GM12878 (cell line): ENCODE data around the gene GLS. TPM values are rescaled to one million over a fixed set of nuclear protein-coding genes. Genes with fewer than 3 reads are reported as not detected.
A peak's percentile ranks its signal among the peaks of the same experiment; 100 is the strongest.

ENCODE experiments used
- HCFC1 ChIP-seq: fragments of 150-350 bp; IDR thresholded peaks from 2 replicates; pipeline ENCODE4 v1.6.1; 2014; ENCODE audit warnings: low read length
- HDGF ChIP-seq: fragments of 450-650 bp; IDR thresholded peaks from 2 replicates; pipeline ENCODE4 v1.6.1; 2016; ENCODE audit warnings: antibody characterized with exemption
- JUND ChIP-seq: IDR thresholded peaks from 2 replicates; pipeline ENCODE4 v1.6.1; 2012; ENCODE audit warnings: low read depth, mild to moderate bottlenecking, low read length, improper control_type of control experiment, moderate library complexity
- MYB ChIP-seq: fragments of 150-350 bp; IDR thresholded peaks from 2 replicates; pipeline ENCODE4 v1.6.1; 2014; ENCODE audit warnings: mild to moderate bottlenecking, low read depth, low read length, borderline replicate concordance
- NKRF ChIP-seq: fragments of 450-650 bp; conservative IDR thresholded peaks from 2 replicates; pipeline ENCODE4 v1.6.1; 2017; ENCODE audit warnings: mild to moderate bottlenecking, moderate library complexity
- PBX3 ChIP-seq: IDR thresholded peaks from 2 replicates; pipeline ENCODE4 v1.6.1; 2011; ENCODE audit warnings: mild to moderate bottlenecking, low read depth, low read length, moderate library complexity; ENCODE audit not compliant: insufficient replicate concordance
- PRDM15 ChIP-seq: fragments of 450-650 bp; formaldehyde crosslinking; IDR thresholded peaks from 2 replicates; pipeline ENCODE4 v1.4.0; 2020; ENCODE audit warnings: mild to moderate bottlenecking, moderate library complexity
- REST ChIP-seq: IDR thresholded peaks from 2 replicates; pipeline ENCODE4 v1.6.1; 2012; ENCODE audit warnings: mild to moderate bottlenecking, low read depth, low read length
- SP1 ChIP-seq: IDR thresholded peaks from one replicate; pipeline ENCODE4 v1.6.1; 2011; ENCODE audit warnings: low read depth, low read length
- SUPT20H ChIP-seq: IDR thresholded peaks from 2 replicates; pipeline ENCODE4 v1.6.1; 2011; ENCODE audit warnings: low read depth, mild to moderate bottlenecking, low read length, moderate library complexity, borderline replicate concordance; ENCODE audit not compliant: control insufficient read depth
- YBX1 ChIP-seq: fragments of 450-650 bp; IDR thresholded peaks from 2 replicates; pipeline ENCODE4 v1.6.1; 2016; ENCODE audit warnings: antibody characterized with exemption
- ZBED1 ChIP-seq: IDR thresholded peaks from 2 replicates; pipeline ENCODE4 v1.6.1; 2016; ENCODE audit warnings: borderline replicate concordance
- ZBTB11 ChIP-seq: fragments of 450-650 bp; formaldehyde crosslinking; IDR thresholded peaks from 2 replicates; pipeline ENCODE4 v1.5.0; 2022; ENCODE audit warnings: mild to moderate bottlenecking, missing genetic modification characterization
- ZNF384 ChIP-seq: IDR thresholded peaks from 2 replicates; pipeline ENCODE4 v1.6.1; 2012; ENCODE audit warnings: low read depth, mild to moderate bottlenecking, low read length, improper control_type of control experiment, borderline replicate concordance
- polyA plus RNA-seq, 11 experiments: library from polyadenylated mRNA; depleted of rRNA in 4 of 11; unstranded in 6 of 11; stranded (reverse) in 5 of 11; fragments of >200 nt; fragmentation: Nextera tagmentation in 4 of 11; fragmentation: Illumina TruSeq in 1 of 11; extraction: Ambion mirVana in 4 of 11; extraction: Trizol in 1 of 11; gene quantifications; 1 replicate in 1 of 11; 2 replicates in 10 of 11; pipeline versions ENCODE4 v1.2.1 to v1.2.3, GENCODE V29; 2011 to 2016; ENCODE audit warnings: inconsistent platforms in 2 of 11, missing spikeins in 2 of 11, low read depth in 1 of 11
- total RNA-seq, 4 experiments: library from RNA; depleted of rRNA in 3 of 4; stranded (reverse); fragments of >200 nt in 3 of 4; fragmentation: Illumina TruSeq in 1 of 4; extraction: Trizol in 1 of 4; gene quantifications; 2 replicates each; pipeline versions ENCODE4 v1.2.1 to v1.2.3, GENCODE V29; 2013 to 2021

GLS gene
- total and polyA plus RNA-seq, 10 of the 15 experiments (the other 5 are each of a cell fraction or from before 2014, with no cell fraction given) = 15.7 to 145 (median 70.8) TPM

- TF ChIP-seq PBX3 (peak; percentile 87), ZBED1 (0 out of 2 replicates have a peak, but pooled peaks have one; percentile 20), JUND (peak; percentile 23; the same call in 1 of the 2 replicates), YBX1 (no peak), HDGF (peak; percentile 68; the same call in 1 of the 2 replicates), SP1 (peak; percentile 89), PRDM15 (CRISPR knock-in tag) (no peak), MYB (no peak), HCFC1 (peak; percentile 13; the same call in 1 of the 2 replicates), NKRF (peak; percentile 59), ZNF384 (no peak), SUPT20H (no peak), REST (0 out of 2 replicates have a peak, but pooled peaks have one; percentile 40), ZBTB11 (no peak)
Measured at GRCh38 chr2:190880378-190881083, at the start of gene GLS (continued).
